ENCODE measurements around the gene PLA2G2D.

Gene PLA2G2D

GRCh38 chr1:20137604-20138003 lies 18.3 kb upstream of the PLA2G2D start:
- no peak for TF ChIP-seq EZH2phosphoT487 (IDR thresholded peaks at IDR 0.05; ENCODE audit: borderline replicate concordance)
- TF ChIP-seq CTCF (conservative IDR thresholded peaks at IDR 0.05; ENCODE audit: low read length): no peak
- H2AFZ ChIP-seq (ENCODE audit: low read length): no peak overlapping the region

GRCh38 chr1:20137055-20137454 lies 17.7 kb upstream of the PLA2G2D start:
- Histone ChIP-seq H3F3A (ENCODE audit: low read depth) (no peaks in the 10 kb centered on the region), H3K36me3 (ENCODE audit: insufficient read depth, low read length) (no peaks in the 10 kb centered on the region), H3K4me2 (ENCODE audit: low read depth, low read length, poor library complexity, severe bottlenecking) (no peak overlapping the region), H3K27me3 (ENCODE audit: insufficient read depth, low read length, poor library complexity, severe bottlenecking) (no peaks in the 10 kb centered on the region), H2AFZ (ENCODE audit: low read length) (no peak overlapping the region), H3K79me2 (ENCODE audit: insufficient read depth, low read length) (no peaks in the 10 kb centered on the region), H3K9ac (ENCODE audit: low read depth, low read length, poor library complexity, severe bottlenecking) (no peak overlapping the region), H4K20me1 (ENCODE audit: insufficient read depth, low read length, poor library complexity, severe bottlenecking) (no peaks in the 10 kb centered on the region), H3K9me2 (replicated peaks; ENCODE audit: low read depth, low read length) (no peaks in the 10 kb centered on the region), H3K4me1 (ENCODE audit: insufficient read depth, low read length, poor library complexity, severe bottlenecking) (no peaks in the 10 kb centered on the region), H3K9me3 (ENCODE audit: insufficient read depth, low read depth, low read length) (no peaks in the 10 kb centered on the region), H3K4me3 (ENCODE audit: low read length, poor library complexity, severe bottlenecking) (no peak overlapping the region)
- TF ChIP-seq EZH2phosphoT487 (IDR thresholded peaks at IDR 0.05; ENCODE audit: borderline replicate concordance) (no peak), CTCF (conservative IDR thresholded peaks at IDR 0.05; ENCODE audit: low read length) (no peak)

More at GRCh38 chr1:20137604-20138003, 18.3 kb upstream of the PLA2G2D start:
- no peaks in the 10 kb centered on the region for H3K9me3 ChIP-seq (ENCODE audit: insufficient read depth, low read depth, low read length)
- no peaks in the 10 kb centered on the region for H3K4me1 ChIP-seq (ENCODE audit: insufficient read depth, low read length, poor library complexity, severe bottlenecking)
- H3K9me2 ChIP-seq (replicated peaks; ENCODE audit: low read depth, low read length): no peaks in the 10 kb centered on the region
- no peak overlapping the region for H3K4me2 ChIP-seq (ENCODE audit: low read depth, low read length, poor library complexity, severe bottlenecking)
- H3K4me3 ChIP-seq (ENCODE audit: low read length, poor library complexity, severe bottlenecking): no peak overlapping the region
- no peaks in the 10 kb centered on the region for H3K79me2 ChIP-seq (ENCODE audit: insufficient read depth, low read length)
- H3F3A ChIP-seq (ENCODE audit: low read depth): no peaks in the 10 kb centered on the region
- no peaks in the 10 kb centered on the region for H3K36me3 ChIP-seq (ENCODE audit: insufficient read depth, low read length)
- no peak overlapping the region for H3K9ac ChIP-seq (ENCODE audit: low read depth, low read length, poor library complexity, severe bottlenecking)
- H3K27me3 ChIP-seq (ENCODE audit: insufficient read depth, low read length, poor library complexity, severe bottlenecking): no peaks in the 10 kb centered on the region
- no peaks in the 10 kb centered on the region for H4K20me1 ChIP-seq (ENCODE audit: insufficient read depth, low read length, poor library complexity, severe bottlenecking)

GRCh38 chr1:20136249-20136648 lies 16.9 kb upstream of the PLA2G2D start:
- Histone ChIP-seq H3F3A (ENCODE audit: low read depth) (no peaks in the 10 kb centered on the region), H3K4me2 (ENCODE audit: low read depth, low read length, poor library complexity, severe bottlenecking) (no peak overlapping the region), H3K27me3 (ENCODE audit: insufficient read depth, low read length, poor library complexity, severe bottlenecking) (no peaks in the 10 kb centered on the region), H3K4me1 (ENCODE audit: insufficient read depth, low read length, poor library complexity, severe bottlenecking) (no peaks in the 10 kb centered on the region), H3K9me3 (ENCODE audit: insufficient read depth, low read depth, low read length) (no peaks in the 10 kb centered on the region), H2AFZ (ENCODE audit: low read length) (no peak overlapping the region), H3K36me3 (ENCODE audit: insufficient read depth, low read length) (no peaks in the 10 kb centered on the region), H3K4me3 (ENCODE audit: low read length, poor library complexity, severe bottlenecking) (no peak overlapping the region), H3K9ac (ENCODE audit: low read depth, low read length, poor library complexity, severe bottlenecking) (no peak overlapping the region), H3K79me2 (ENCODE audit: insufficient read depth, low read length) (no peaks in the 10 kb centered on the region), H4K20me1 (ENCODE audit: insufficient read depth, low read length, poor library complexity, severe bottlenecking) (no peaks in the 10 kb centered on the region), H3K9me2 (replicated peaks; ENCODE audit: low read depth, low read length) (no peaks in the 10 kb centered on the region)
- no peak for TF ChIP-seq CTCF (conservative IDR thresholded peaks at IDR 0.05; ENCODE audit: low read length)
- no peak for TF ChIP-seq EZH2phosphoT487 (IDR thresholded peaks at IDR 0.05; ENCODE audit: borderline replicate concordance)
